ACHN (cell line): ENCODE results near the gene RNASEH2A.
"Not testable (repeated sequence)": the region's sequence is repeated elsewhere in the genome, so short reads cannot be mapped to it uniquely, and the experiment has no call there.

Experiments used
- DNase-seq: peaks from one replicate; pipeline ENCODE4 v3.0.0-alpha.2; 2015
- in situ Hi-C: cut with HindIII; loops from 2 replicates; pipeline ENCODE4 v1.10.0; 2017; ENCODE audit warnings: low sequenced_read_pairs, low pct_ligation_motif_present, low pct_unique_long_range_greater_than_20kb

RNASEH2A gene

GRCh38 chr19:12815088-12815487 lies 8.7 kb downstream of the RNASEH2A start:
- DNase-seq, result no peak
- in situ Hi-C loops, result no loop called here

GRCh38 chr19:12817188-12817587 lies 10.8 kb downstream of the RNASEH2A start:
- in situ Hi-C loops, DNase-seq: not testable (repeated sequence)

GRCh38 chr19:12817810-12818209 lies 11.4 kb downstream of the RNASEH2A start:
- in situ Hi-C loops, DNase-seq: not testable (repeated sequence)

- in situ Hi-C loops, result no loop called here
- no peak for DNase-seq
Observed at GRCh38 chr19:12821761-12822160, 15.4 kb downstream of the RNASEH2A start.

- no peak for DNase-seq
- in situ Hi-C loops, result no loop called here
Observed at GRCh38 chr19:12825254-12826131, 19.1 kb downstream of the RNASEH2A start.

- in situ Hi-C loops, result no loop called here
- no peak for DNase-seq
Observed at GRCh38 chr19:12828494-12828893, 22.1 kb downstream of the RNASEH2A start.

- in situ Hi-C loops, result no loop called here
- no peak for DNase-seq
Observed at GRCh38 chr19:12833418-12833737, 27.0 kb downstream of the RNASEH2A start.

- in situ Hi-C loops, result no loop called here
- peak; percentile 30 for DNase-seq
Observed at GRCh38 chr19:12833738-12834565, 27.6 kb downstream of the RNASEH2A start.

GRCh38 chr19:12834566-12834943 lies 28.2 kb downstream of the RNASEH2A start, which contains the start of gene RTBDN:
RTBDN (minus strand) TSS chr19:12834579; CDS start chr19:12829979, 4,600 bp downstream.
- in situ Hi-C loops, result no loop called here
- no peak for DNase-seq

- in situ Hi-C loops, result no loop called here
- DNase-seq, result peak; percentile 24
Observed at GRCh38 chr19:12834976-12835757, 28.8 kb downstream of the RNASEH2A start.

GRCh38 chr19:12836529-12836863 lies 30.1 kb downstream of the RNASEH2A start:
- DNase-seq, result no peak
- in situ Hi-C loops, result no loop called here

- no peak for DNase-seq
- in situ Hi-C loops, result no loop called here
Observed at GRCh38 chr19:12837225-12837624, 30.8 kb downstream of the RNASEH2A start.

GRCh38 chr19:12838182-12838885 lies 31.9 kb downstream of the RNASEH2A start, which contains the start of gene MAST1:
MAST1 (plus strand) TSS chr19:12838515; CDS start chr19:12838573, 58 bp downstream.
- peak; percentile 56 for DNase-seq
- in situ Hi-C loops, result no loop called here

- in situ Hi-C loops, result no loop called here
- no peak for DNase-seq
Observed at GRCh38 chr19:12838886-12839756, 32.7 kb downstream of the RNASEH2A start.

- peak; percentile 45 for DNase-seq
- in situ Hi-C loops, result no loop called here
Observed at GRCh38 chr19:12840091-12841079, 34.0 kb downstream of the RNASEH2A start.

GRCh38 chr19:12841094-12841493 lies 34.7 kb downstream of the RNASEH2A start:
- no peak for DNase-seq
- in situ Hi-C loops, result no loop called here
